BLaER1 treated with 17β-estradiol and CSF1 and Interleukin-3, amounts not matched to agents 10 nM and 100 nM (cell line): Measurements from ENCODE around the gene THRB.
A peak's percentile ranks its signal among the peaks of the same experiment; 100 is the strongest.
"Not testable (repeated sequence)": the region's sequence is repeated elsewhere in the genome, so short reads cannot be mapped to it uniquely, and the experiment has no call there.

Experiments used
- H3K27ac ChIP-seq, 11 experiments: shearing (Covaris generic); formaldehyde crosslinking; 2 replicates each; pipeline ENCODE4 v1.8.1; 2022
- H3K27me3 ChIP-seq, 11 experiments: shearing (Covaris generic); formaldehyde crosslinking; 2 replicates each; pipeline ENCODE4 v1.8.1; 2022
- H3K36me3 ChIP-seq, 11 experiments: shearing (Covaris generic); formaldehyde crosslinking; 2 replicates each; pipeline ENCODE4 v1.8.1; 2022
- H3K4me1 ChIP-seq, 10 experiments: shearing (Covaris generic); formaldehyde crosslinking; 2 replicates each; pipeline ENCODE4 v1.8.1; 2022
- H3K4me2 ChIP-seq, 11 experiments: shearing (Covaris generic); formaldehyde crosslinking; 2 replicates each; pipeline ENCODE4 v1.8.1; 2022
- H3K4me3 ChIP-seq, 10 experiments: shearing (Covaris generic); formaldehyde crosslinking; 2 replicates each; pipeline ENCODE4 v1.8.1; 2022
- H3K9ac ChIP-seq, 11 experiments: shearing (Covaris generic); formaldehyde crosslinking; 2 replicates each; pipeline ENCODE4 v1.8.1; 2022
- H3K9me3 ChIP-seq, 11 experiments: shearing (Covaris generic); formaldehyde crosslinking; replicated peaks in 1 of 11; 2 replicates each; pipeline ENCODE4 v1.8.1; 2022
- H4K20me1 ChIP-seq, 11 experiments: shearing (Covaris generic); formaldehyde crosslinking; 2 replicates each; pipeline ENCODE4 v1.8.1; 2022
- Cebpa-rat ChIP-seq, 11 experiments: shearing (Covaris generic); IDR thresholded peaks; 2 replicates each; pipeline ENCODE4 v1.8.1; 2022

Gene THRB

GRCh38 chr3:24100696-24101402 is 393.8 kb downstream of the THRB start:
- Histone ChIP-seq H4K20me1 (no peaks in the 10 kb centered on the region), H3K4me3 (no peak overlapping the region), H3K9ac (no peak overlapping the region), H3K27ac (no peak overlapping the region), H3K4me1 (peaks cover 0 to 6% (median 0%) of the 10 kb centered on the region in 10 experiments; a peak in 5 of 20 replicates), H3K9me3 (no peaks in the 10 kb centered on the region), H3K27me3 (no peaks in the 10 kb centered on the region), H3K4me2 (no peak overlapping the region), H3K36me3 (no peaks in the 10 kb centered on the region)
- TF ChIP-seq Cebpa-rat (IDR thresholded peaks at IDR 0.05) = no peak

GRCh38 chr3:24096695-24097290 is 397.9 kb downstream of the THRB start:
- no peak overlapping the region for H3K9ac ChIP-seq
- H3K4me2 ChIP-seq = peak overlapping the region in 1 of 11 experiments; percentile 8; a peak in 1 of 22 replicates
- no peak overlapping the region for H3K4me3 ChIP-seq
- no peak for TF ChIP-seq Cebpa-rat (IDR thresholded peaks at IDR 0.05)
- no peaks in the 10 kb centered on the region for H3K27me3 ChIP-seq
- H3K36me3 ChIP-seq = no peaks in the 10 kb centered on the region
- no peaks in the 10 kb centered on the region for H3K9me3 ChIP-seq
- peaks cover 0 to 6% (median 0%) of the 10 kb centered on the region in 10 experiments; a peak in 5 of 20 replicates for H3K4me1 ChIP-seq
- no peak overlapping the region for H3K27ac ChIP-seq
- H4K20me1 ChIP-seq = no peaks in the 10 kb centered on the region

DNA sequence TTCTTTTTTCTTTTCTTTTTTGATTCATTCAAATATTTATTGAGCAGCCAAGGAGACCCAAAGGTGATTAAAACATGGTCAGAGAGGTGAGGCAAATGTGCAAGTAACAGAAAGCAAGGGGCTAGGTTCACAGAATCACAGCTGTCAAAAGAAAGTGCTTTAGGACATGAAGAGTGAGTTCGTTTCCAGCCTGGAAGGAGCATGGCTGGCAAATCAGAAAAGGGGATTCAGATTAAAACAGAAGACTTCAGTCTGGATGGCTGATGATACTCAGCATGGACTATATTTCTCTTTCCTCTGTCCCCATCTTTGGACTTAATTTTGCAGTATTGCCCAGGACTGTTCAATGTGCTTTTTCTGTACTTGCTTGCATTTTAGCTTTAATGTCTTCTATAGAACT is 398.4 kb downstream of the THRB start:
- no peaks in the 10 kb centered on the region for H3K9me3 ChIP-seq
- no peak overlapping the region for H3K4me2 ChIP-seq
- no peaks in the 10 kb centered on the region for H3K36me3 ChIP-seq
- no peak overlapping the region for H3K9ac ChIP-seq
- no peaks in the 10 kb centered on the region for H4K20me1 ChIP-seq
- H3K27ac ChIP-seq = no peak overlapping the region
- no peak for TF ChIP-seq Cebpa-rat (IDR thresholded peaks at IDR 0.05)
- H3K4me1 ChIP-seq = peaks cover 0 to 6% (median 0%) of the 10 kb centered on the region in 10 experiments; a peak in 5 of 20 replicates
- H3K4me3 ChIP-seq = no peak overlapping the region
- H3K27me3 ChIP-seq = no peaks in the 10 kb centered on the region

DNA sequence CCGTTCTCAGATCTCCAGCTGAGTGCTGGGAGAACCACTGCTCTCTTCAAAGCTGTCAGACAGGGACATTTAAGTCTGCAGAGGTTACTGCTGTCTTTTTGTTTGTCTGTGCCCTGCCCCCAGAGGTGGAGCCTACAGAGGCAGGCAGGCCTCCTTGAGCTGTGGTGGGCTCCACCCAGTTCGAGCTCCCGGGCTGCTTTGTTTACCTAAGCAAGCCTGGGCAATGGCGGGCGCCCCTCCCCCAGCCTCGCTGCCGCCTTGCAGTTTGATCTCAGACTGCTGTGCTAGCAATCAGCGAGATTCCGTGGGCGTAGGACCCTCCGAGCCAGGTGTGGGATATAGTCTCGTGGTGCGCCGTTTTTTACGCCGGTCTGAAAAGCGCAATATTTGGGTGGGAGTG is 399.8 kb downstream of the THRB start:
- H3K4me3 ChIP-seq, H3K27ac ChIP-seq, H3K4me2 ChIP-seq: not testable (repeated sequence)

GRCh38 chr3:24088782-24089181 is 405.9 kb downstream of the THRB start:
- no peaks in the 10 kb centered on the region for H3K36me3 ChIP-seq
- no peaks in the 10 kb centered on the region for H3K4me1 ChIP-seq
- H3K9me3 ChIP-seq = no peaks in the 10 kb centered on the region
- H3K9ac ChIP-seq = no peak overlapping the region
- H3K4me3 ChIP-seq = no peak overlapping the region
- no peaks in the 10 kb centered on the region for H4K20me1 ChIP-seq
- H3K27me3 ChIP-seq = no peaks in the 10 kb centered on the region
- no peak overlapping the region for H3K27ac ChIP-seq
- no peak for TF ChIP-seq Cebpa-rat (IDR thresholded peaks at IDR 0.05)
- H3K4me2 ChIP-seq = no peak overlapping the region

More for the DNA sequence above, 399.8 kb downstream of the THRB start:
- not testable (repeated sequence) for H4K20me1 ChIP-seq, H3K9ac ChIP-seq, H3K9me3 ChIP-seq, H3K27me3 ChIP-seq, H3K4me1 ChIP-seq, H3K36me3 ChIP-seq

DNA sequence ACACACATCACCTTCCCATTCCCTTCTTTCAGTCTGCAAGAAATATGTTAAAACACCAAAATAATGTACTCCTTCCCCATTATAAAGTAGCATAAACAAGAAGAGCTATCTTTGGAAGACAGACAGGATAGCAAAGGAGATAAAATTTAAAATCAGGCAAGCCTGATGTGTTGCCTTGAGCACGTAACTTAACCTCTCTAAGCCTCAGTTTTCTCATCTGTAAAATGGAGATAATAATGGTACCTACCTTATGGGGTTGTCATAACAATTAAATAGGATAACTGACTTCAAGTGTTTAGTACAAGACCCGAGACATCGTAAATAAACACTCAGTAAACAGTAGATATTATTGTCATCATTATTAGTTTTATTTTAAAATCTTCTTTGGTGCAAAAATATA is 407.2 kb downstream of the THRB start:
- TF ChIP-seq Cebpa-rat (IDR thresholded peaks at IDR 0.05) = no peak
- no peaks in the 10 kb centered on the region for H3K27me3 ChIP-seq
- H3K4me2 ChIP-seq = no peak overlapping the region
- no peak overlapping the region for H3K4me3 ChIP-seq
- no peaks in the 10 kb centered on the region for H3K36me3 ChIP-seq
- no peak overlapping the region for H3K9ac ChIP-seq
- H3K9me3 ChIP-seq = no peaks in the 10 kb centered on the region
- no peaks in the 10 kb centered on the region for H3K4me1 ChIP-seq
- no peak overlapping the region for H3K27ac ChIP-seq
- H4K20me1 ChIP-seq = no peaks in the 10 kb centered on the region

DNA sequence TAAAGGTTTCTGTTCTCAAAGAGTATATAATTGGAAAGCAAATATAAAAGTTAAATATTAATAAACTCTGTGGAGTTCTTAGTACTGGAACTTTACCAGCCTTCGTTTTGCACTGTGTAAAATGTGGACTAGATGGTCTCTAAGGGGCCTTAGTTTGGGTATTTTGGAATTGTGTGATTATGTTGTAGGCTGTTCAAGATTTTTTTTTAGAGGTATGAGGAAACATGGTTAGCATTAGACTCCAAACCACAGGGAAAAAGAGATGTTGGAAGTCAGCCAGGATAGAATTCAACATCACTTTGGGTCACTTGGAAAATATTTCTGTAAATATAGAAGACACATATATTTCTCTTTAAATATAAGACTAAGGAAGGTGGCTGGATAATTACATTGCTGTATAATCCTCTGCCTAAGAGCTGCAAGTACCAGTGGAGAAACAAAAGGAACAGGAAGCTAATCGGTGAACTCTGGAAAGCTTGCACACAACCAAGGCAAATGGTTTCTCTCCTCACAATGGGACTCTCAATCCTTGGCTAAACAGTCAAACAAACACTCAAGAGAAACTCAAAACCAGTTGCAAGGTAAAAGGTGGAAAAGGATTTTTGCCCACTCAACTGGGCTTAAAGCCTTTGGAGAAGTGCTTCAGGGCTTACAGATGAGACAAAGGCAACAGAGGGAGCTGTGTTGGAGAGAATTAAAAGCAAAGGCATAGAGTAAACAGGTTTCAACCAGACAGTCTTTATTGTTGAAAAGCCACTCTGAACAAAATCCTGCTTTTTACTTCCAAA is 407.8 kb downstream of the THRB start:
- Histone ChIP-seq H3K9ac (no peak overlapping the region), H3K27ac (no peak overlapping the region), H3K4me1 (no peaks in the 10 kb centered on the region), H3K4me3 (no peak overlapping the region), H4K20me1 (no peaks in the 10 kb centered on the region), H3K36me3 (no peaks in the 10 kb centered on the region), H3K4me2 (no peak overlapping the region), H3K27me3 (no peaks in the 10 kb centered on the region), H3K9me3 (no peaks in the 10 kb centered on the region)
- TF ChIP-seq Cebpa-rat (IDR thresholded peaks at IDR 0.05) = no peak

DNA sequence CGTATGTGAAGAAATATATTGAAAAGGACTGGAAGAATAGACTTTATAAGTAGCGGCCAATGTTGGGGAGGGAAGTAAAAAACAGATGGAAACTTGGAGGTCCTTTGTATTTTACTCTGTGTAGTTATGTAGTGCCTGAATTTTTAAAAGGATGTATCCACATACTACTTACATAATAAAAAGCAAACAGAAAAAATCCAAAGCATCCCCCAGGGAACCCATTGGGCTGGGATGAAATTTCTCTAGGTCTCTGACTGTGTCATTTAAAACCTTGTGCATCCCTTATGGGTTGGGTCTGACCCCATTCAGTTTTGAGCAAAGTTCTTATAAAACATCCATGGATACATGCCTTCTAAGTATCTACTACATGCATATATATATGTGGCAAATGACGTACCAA is 408.4 kb downstream of the THRB start:
- no peaks in the 10 kb centered on the region for H3K36me3 ChIP-seq
- H3K4me3 ChIP-seq = no peak overlapping the region
- no peaks in the 10 kb centered on the region for H4K20me1 ChIP-seq
- H3K27ac ChIP-seq = no peak overlapping the region
- H3K4me2 ChIP-seq = no peak overlapping the region
- H3K9ac ChIP-seq = no peak overlapping the region
- no peaks in the 10 kb centered on the region for H3K27me3 ChIP-seq
- H3K9me3 ChIP-seq = no peaks in the 10 kb centered on the region
- no peak for TF ChIP-seq Cebpa-rat (IDR thresholded peaks at IDR 0.05)
- no peaks in the 10 kb centered on the region for H3K4me1 ChIP-seq

DNA sequence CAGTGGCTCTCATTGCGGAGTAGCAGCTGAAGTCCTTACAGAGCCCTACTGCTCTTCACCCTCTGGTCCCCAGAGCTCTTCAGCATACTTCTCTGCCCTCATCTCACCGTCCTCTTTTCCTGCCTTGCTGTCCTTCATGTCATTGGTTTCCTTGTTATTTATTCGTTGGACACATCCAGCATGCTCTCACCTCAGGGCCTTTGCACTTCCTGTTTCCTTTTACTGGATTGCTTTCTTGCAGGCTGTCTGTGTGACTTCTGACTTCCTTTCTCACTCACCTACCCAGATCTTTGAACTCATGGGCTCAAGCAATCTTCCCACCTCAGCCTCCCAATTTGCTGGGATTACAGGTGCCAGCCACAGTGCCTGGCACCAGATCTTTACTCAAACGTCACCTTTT is 422.5 kb downstream of the THRB start:
- H3K27ac ChIP-seq = no peak overlapping the region
- no peak for TF ChIP-seq Cebpa-rat (IDR thresholded peaks at IDR 0.05)
- H3K4me3 ChIP-seq = no peak overlapping the region
- H3K4me2 ChIP-seq = no peak overlapping the region
- H3K4me1 ChIP-seq = no peaks in the 10 kb centered on the region
- H3K36me3 ChIP-seq = no peaks in the 10 kb centered on the region
- no peak overlapping the region for H3K9ac ChIP-seq
- H3K9me3 ChIP-seq = peaks cover 0 to 9% (median 0%) of the 10 kb centered on the region in 11 experiments; a peak in 3 of 22 replicates
- H3K27me3 ChIP-seq = no peaks in the 10 kb centered on the region
- no peaks in the 10 kb centered on the region for H4K20me1 ChIP-seq
